ENCODE data around the gene MRPS18A. TPM values are rescaled to one million over a fixed set of nuclear protein-coding genes. Genes with fewer than 3 reads are reported as not detected.

MRPS18A gene
- total and polyA plus RNA-seq, 9 of the 15 experiments (the other 6 are each of a cell fraction or from before 2014, with no cell fraction given): 87.5 to 243 (median 125) TPM

DNA sequence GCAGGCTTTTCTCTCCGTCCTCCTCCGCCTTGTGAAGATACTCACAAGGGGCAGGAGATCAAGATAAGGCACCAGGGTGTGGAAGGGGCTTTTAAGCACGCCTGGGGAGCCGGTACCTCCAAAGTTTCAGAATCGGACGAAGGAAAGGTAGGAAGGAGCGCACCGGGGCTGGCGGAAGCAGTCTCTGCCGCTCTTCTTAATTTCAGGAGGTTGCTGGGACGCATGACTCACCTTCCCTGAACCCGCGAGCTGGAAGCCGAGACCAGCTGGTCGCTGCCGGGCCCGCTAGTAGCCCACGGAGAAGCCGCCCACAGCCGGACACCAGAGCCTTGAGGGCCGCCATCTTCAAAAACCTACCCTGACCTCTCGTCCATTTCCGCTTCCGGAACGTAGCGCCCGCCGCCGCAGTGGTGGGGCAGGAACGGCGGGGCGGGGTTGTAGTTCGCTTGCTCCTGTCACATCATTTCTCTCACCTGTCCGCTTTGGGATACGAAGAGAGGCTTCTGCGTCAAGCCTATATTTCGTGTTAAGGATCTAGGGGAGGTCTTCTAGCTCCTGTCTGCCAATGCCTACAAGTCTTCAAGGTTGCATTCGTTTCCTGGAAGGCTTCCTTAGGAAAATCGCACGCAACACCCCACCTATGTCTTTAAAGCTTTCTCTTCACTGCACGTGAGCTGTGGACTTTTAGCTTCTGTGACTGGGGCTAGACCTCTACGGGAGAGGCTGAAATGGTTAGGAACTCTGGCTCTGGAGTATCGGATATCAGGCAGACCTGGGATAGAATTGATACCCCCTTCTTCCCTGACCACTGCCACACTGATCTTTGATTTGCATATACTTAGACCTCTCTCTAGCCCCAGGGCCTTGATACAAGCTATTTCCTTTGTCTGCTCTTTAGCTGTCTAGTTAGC is at the start of gene MRPS18A (continued):
- TF ChIP-seq ZNF76 (CRISPR knock-in tag; IDR thresholded peaks at IDR 0.05; ENCODE audit: borderline replicate concordance): no peak
- TF ChIP-seq HMG20B (CRISPR knock-in tag; IDR thresholded peaks at IDR 0.05): no peak
- TF ChIP-seq CBX8 (IDR thresholded peaks at IDR 0.05; ENCODE audit: borderline replicate concordance, extremely low read depth, low read depth, low read length, poor library complexity, severe bottlenecking): no peak
- TF ChIP-seq EHMT2 (IDR thresholded peaks at IDR 0.05): peak; percentile 86
- TF ChIP-seq, protein P1, sequence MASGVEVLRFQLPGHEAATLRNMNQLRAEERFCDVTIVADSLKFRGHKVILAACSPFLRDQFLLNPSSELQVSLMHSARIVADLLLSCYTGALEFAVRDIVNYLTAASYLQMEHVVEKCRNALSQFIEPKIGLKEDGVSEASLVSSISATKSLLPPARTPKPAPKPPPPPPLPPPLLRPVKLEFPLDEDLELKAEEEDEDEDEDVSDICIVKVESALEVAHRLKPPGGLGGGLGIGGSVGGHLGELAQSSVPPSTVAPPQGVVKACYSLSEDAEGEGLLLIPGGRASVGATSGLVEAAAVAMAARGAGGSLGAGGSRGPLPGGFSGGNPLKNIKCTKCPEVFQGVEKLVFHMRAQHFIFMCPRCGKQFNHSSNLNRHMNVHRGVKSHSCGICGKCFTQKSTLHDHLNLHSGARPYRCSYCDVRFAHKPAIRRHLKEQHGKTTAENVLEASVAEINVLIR (CRISPR knock-in tag; IDR thresholded peaks at IDR 0.05): no peak
- no peak for TF ChIP-seq SMARCC2 (IDR thresholded peaks at IDR 0.05; ENCODE audit: low read depth)
- TF ChIP-seq NCOA2 (IDR thresholded peaks at IDR 0.05; ENCODE audit: partially characterized antibody in 2 of 2): no peak
- no peak for TF ChIP-seq MIER1 (IDR thresholded peaks at IDR 0.05; ENCODE audit: low read depth)
- TF ChIP-seq PPARD (CRISPR knock-in tag; IDR thresholded peaks at IDR 0.05): no peak
- peak; percentile 62 for TF ChIP-seq L3MBTL2 (IDR thresholded peaks at IDR 0.05)
- peak; percentile 83 for TF ChIP-seq ZEB2 (IDR thresholded peaks at IDR 0.05)
- TF ChIP-seq NRF1 (conservative IDR thresholded peaks at IDR 0.05 in 1 of 2, IDR thresholded peaks at IDR 0.05 in 1 of 2): peak; percentile 59 to 63
- TF ChIP-seq RBM22 (IDR thresholded peaks at IDR 0.05; ENCODE audit: low read depth, low read length, poor library complexity, severe bottlenecking): no peak
- TF ChIP-seq, protein P2, sequence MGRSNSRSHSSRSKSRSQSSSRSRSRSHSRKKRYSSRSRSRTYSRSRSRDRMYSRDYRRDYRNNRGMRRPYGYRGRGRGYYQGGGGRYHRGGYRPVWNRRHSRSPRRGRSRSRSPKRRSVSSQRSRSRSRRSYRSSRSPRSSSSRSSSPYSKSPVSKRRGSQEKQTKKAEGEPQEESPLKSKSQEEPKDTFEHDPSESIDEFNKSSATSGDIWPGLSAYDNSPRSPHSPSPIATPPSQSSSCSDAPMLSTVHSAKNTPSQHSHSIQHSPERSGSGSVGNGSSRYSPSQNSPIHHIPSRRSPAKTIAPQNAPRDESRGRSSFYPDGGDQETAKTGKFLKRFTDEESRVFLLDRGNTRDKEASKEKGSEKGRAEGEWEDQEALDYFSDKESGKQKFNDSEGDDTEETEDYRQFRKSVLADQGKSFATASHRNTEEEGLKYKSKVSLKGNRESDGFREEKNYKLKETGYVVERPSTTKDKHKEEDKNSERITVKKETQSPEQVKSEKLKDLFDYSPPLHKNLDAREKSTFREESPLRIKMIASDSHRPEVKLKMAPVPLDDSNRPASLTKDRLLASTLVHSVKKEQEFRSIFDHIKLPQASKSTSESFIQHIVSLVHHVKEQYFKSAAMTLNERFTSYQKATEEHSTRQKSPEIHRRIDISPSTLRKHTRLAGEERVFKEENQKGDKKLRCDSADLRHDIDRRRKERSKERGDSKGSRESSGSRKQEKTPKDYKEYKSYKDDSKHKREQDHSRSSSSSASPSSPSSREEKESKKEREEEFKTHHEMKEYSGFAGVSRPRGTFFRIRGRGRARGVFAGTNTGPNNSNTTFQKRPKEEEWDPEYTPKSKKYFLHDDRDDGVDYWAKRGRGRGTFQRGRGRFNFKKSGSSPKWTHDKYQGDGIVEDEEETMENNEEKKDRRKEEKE (IDR thresholded peaks at IDR 0.05; ENCODE audit: borderline replicate concordance in 1 of 2, control insufficient read depth in 1 of 2, low read depth in 2 of 2, low read length in 1 of 2): 0 out of 4 replicates have a peak, but pooled peaks of 1 of the 2 experiments have one; percentile 33
- TF ChIP-seq EP300 (IDR thresholded peaks at IDR 0.05; ENCODE audit: low read length): no peak
- TF ChIP-seq SMARCE1 (IDR thresholded peaks at IDR 0.05): no peak
- TF ChIP-seq, protein P3, sequence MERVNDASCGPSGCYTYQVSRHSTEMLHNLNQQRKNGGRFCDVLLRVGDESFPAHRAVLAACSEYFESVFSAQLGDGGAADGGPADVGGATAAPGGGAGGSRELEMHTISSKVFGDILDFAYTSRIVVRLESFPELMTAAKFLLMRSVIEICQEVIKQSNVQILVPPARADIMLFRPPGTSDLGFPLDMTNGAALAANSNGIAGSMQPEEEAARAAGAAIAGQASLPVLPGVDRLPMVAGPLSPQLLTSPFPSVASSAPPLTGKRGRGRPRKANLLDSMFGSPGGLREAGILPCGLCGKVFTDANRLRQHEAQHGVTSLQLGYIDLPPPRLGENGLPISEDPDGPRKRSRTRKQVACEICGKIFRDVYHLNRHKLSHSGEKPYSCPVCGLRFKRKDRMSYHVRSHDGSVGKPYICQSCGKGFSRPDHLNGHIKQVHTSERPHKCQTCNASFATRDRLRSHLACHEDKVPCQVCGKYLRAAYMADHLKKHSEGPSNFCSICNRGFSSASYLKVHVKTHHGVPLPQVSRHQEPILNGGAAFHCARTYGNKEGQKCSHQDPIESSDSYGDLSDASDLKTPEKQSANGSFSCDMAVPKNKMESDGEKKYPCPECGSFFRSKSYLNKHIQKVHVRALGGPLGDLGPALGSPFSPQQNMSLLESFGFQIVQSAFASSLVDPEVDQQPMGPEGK (CRISPR knock-in tag; IDR thresholded peaks at IDR 0.05; ENCODE audit: borderline replicate concordance): no peak
